Activated CD4-positive, alpha-beta T cell treated with anti-CD3 and anti-CD28 coated beads, Interleukin-2, amount 10 ng/mL, durations not matched to agents 24 days and 14 days (primary cell): Measurements from ENCODE around the gene ADAM12. TPM values are rescaled to one million over a fixed set of nuclear protein-coding genes. Genes with fewer than 3 reads are reported as not detected.
"Not testable (repeated sequence)": the region's sequence is repeated elsewhere in the genome, so short reads cannot be mapped to it uniquely, and the experiment has no call there.

ENCODE experiments used
- DNase-seq: peaks from one replicate; pipeline ENCODE4 v3.0.0; 2022
- H3K27ac Mint-ChIP-seq: one replicate; pipeline ENCODE4 v1.8.0; 2022; ENCODE audit warnings: mild to moderate bottlenecking, mixed read lengths
- H3K27me3 Mint-ChIP-seq: one replicate; pipeline ENCODE4 v1.8.0; 2022; ENCODE audit warnings: mixed read lengths
- H3K36me3 Mint-ChIP-seq: one replicate; pipeline ENCODE4 v1.8.0; 2022; ENCODE audit warnings: low read depth, mild to moderate bottlenecking, mixed read lengths
- H3K4me1 Mint-ChIP-seq: one replicate; pipeline ENCODE4 v1.8.0; 2021; ENCODE audit warnings: mixed read lengths
- H3K4me3 Mint-ChIP-seq: one replicate; pipeline ENCODE4 v1.8.0; 2022; ENCODE audit warnings: mild to moderate bottlenecking, moderate library complexity, mixed read lengths
- H3K9me3 Mint-ChIP-seq: one replicate; pipeline ENCODE4 v1.8.0; 2021; ENCODE audit warnings: mixed read lengths
- intact Hi-C: fragments of 100-400 bp; cut with micrococcal nuclease; formaldehyde crosslinking; loops from one replicate; pipeline ENCODE4 v1.15.1; 2023
- total RNA-seq: library from RNA; stranded (reverse); gene quantifications from 2 replicates; pipeline ENCODE4 v1.2.3, GENCODE V29; 2022

The ADAM12 gene
- total RNA-seq, 1 donor from 2014 or later = not detected

- Mint-ChIP-seq H3K27me3 (no peaks in the 10 kb centered on the region), H3K27ac (no peak overlapping the region), H3K36me3 (no peaks in the 10 kb centered on the region), H3K4me1 (no peaks in the 10 kb centered on the region), H3K4me3 (no peak overlapping the region), H3K9me3 (no peaks in the 10 kb centered on the region)
- intact Hi-C loops = no loop called here
- no peak for DNase-seq
Observed at GRCh38 chr10:126263006-126263676, 125.1 kb downstream of the ADAM12 start.

- H3K36me3 Mint-ChIP-seq = no peaks in the 10 kb centered on the region
- DNase-seq = no peak
- no peak overlapping the region for H3K27ac Mint-ChIP-seq
- no peaks in the 10 kb centered on the region for H3K27me3 Mint-ChIP-seq
- no peaks in the 10 kb centered on the region for H3K4me1 Mint-ChIP-seq
- H3K4me3 Mint-ChIP-seq = no peak overlapping the region
- intact Hi-C loops = no loop called here
- no peaks in the 10 kb centered on the region for H3K9me3 Mint-ChIP-seq
Observed at GRCh38 chr10:126262233-126262838, 125.9 kb downstream of the ADAM12 start.

GRCh38 chr10:126259760-126260479 lies 128.4 kb downstream of the ADAM12 start:
- no peak for DNase-seq
- no peaks in the 10 kb centered on the region for H3K36me3 Mint-ChIP-seq
- H3K27ac Mint-ChIP-seq = no peak overlapping the region
- H3K27me3 Mint-ChIP-seq = no peaks in the 10 kb centered on the region
- intact Hi-C loops = no loop called here
- H3K4me1 Mint-ChIP-seq = no peaks in the 10 kb centered on the region
- no peaks in the 10 kb centered on the region for H3K9me3 Mint-ChIP-seq
- H3K4me3 Mint-ChIP-seq = no peak overlapping the region

- no peak overlapping the region for H3K27ac Mint-ChIP-seq
- no peaks in the 10 kb centered on the region for H3K36me3 Mint-ChIP-seq
- H3K4me1 Mint-ChIP-seq = no peaks in the 10 kb centered on the region
- peaks cover 7% of the 10 kb centered on the region for H3K9me3 Mint-ChIP-seq
- no peak for DNase-seq
- H3K27me3 Mint-ChIP-seq = no peaks in the 10 kb centered on the region
- intact Hi-C loops = no loop called here
- H3K4me3 Mint-ChIP-seq = no peak overlapping the region
Observed at GRCh38 chr10:126256864-126257263, 131.4 kb downstream of the ADAM12 start.

- Mint-ChIP-seq H3K27ac (no peak overlapping the region), H3K4me3 (no peak overlapping the region)
Observed at GRCh38 chr10:126255313-126255712, 133.0 kb downstream of the ADAM12 start.

GRCh38 chr10:126253611-126253998 lies 134.7 kb downstream of the ADAM12 start:
- no peaks in the 10 kb centered on the region for H3K27me3 Mint-ChIP-seq
- H3K4me3 Mint-ChIP-seq = no peak overlapping the region
- H3K27ac Mint-ChIP-seq = no peak overlapping the region
- no peak for DNase-seq
- peaks cover 14% of the 10 kb centered on the region for H3K9me3 Mint-ChIP-seq
- H3K36me3 Mint-ChIP-seq = peaks cover 2% of the 10 kb centered on the region
- intact Hi-C loops = no loop called here
- no peaks in the 10 kb centered on the region for H3K4me1 Mint-ChIP-seq

More at GRCh38 chr10:126255313-126255712, 133.0 kb downstream of the ADAM12 start:
- H3K4me1 Mint-ChIP-seq = no peaks in the 10 kb centered on the region
- intact Hi-C loops = no loop called here
- DNase-seq = no peak
- no peaks in the 10 kb centered on the region for H3K27me3 Mint-ChIP-seq
- peaks cover 14% of the 10 kb centered on the region for H3K9me3 Mint-ChIP-seq
- peaks cover 2% of the 10 kb centered on the region for H3K36me3 Mint-ChIP-seq

- peaks cover 14% of the 10 kb centered on the region for H3K9me3 Mint-ChIP-seq
- no peaks in the 10 kb centered on the region for H3K4me1 Mint-ChIP-seq
- H3K4me3 Mint-ChIP-seq = no peak overlapping the region
- H3K27me3 Mint-ChIP-seq = no peaks in the 10 kb centered on the region
- peaks cover 2% of the 10 kb centered on the region for H3K36me3 Mint-ChIP-seq
- intact Hi-C loops = no loop called here
- no peak for DNase-seq
- H3K27ac Mint-ChIP-seq = no peak overlapping the region
Observed at GRCh38 chr10:126252884-126253610, 135.2 kb downstream of the ADAM12 start.

GRCh38 chr10:126251778-126252407 lies 136.4 kb downstream of the ADAM12 start:
- Mint-ChIP-seq H3K27me3 (no peaks in the 10 kb centered on the region), H3K36me3 (peaks cover 2% of the 10 kb centered on the region)

GRCh38 chr10:126250527-126251310 lies 137.6 kb downstream of the ADAM12 start:
- Mint-ChIP-seq H3K4me3 (no peak overlapping the region), H3K27ac (no peak overlapping the region), H3K27me3 (no peaks in the 10 kb centered on the region), H3K4me1 (no peaks in the 10 kb centered on the region), H3K9me3 (peaks cover 14% of the 10 kb centered on the region), H3K36me3 (peaks cover 2% of the 10 kb centered on the region)
- intact Hi-C loops = no loop called here
- DNase-seq = no peak

More at GRCh38 chr10:126251778-126252407, 136.4 kb downstream of the ADAM12 start:
- Mint-ChIP-seq H3K4me3 (no peak overlapping the region), H3K9me3 (peaks cover 14% of the 10 kb centered on the region), H3K4me1 (no peaks in the 10 kb centered on the region), H3K27ac (no peak overlapping the region)
- intact Hi-C loops = no loop called here
- DNase-seq = no peak

- no peaks in the 10 kb centered on the region for H3K27me3 Mint-ChIP-seq
- peaks cover 2% of the 10 kb centered on the region for H3K36me3 Mint-ChIP-seq
- H3K4me1 Mint-ChIP-seq = no peaks in the 10 kb centered on the region
- H3K27ac Mint-ChIP-seq = no peak overlapping the region
- H3K4me3 Mint-ChIP-seq = no peak overlapping the region
- no peak for DNase-seq
- intact Hi-C loops = no loop called here
- peaks cover 14% of the 10 kb centered on the region for H3K9me3 Mint-ChIP-seq
Observed at GRCh38 chr10:126250045-126250444, 138.2 kb downstream of the ADAM12 start.

- Mint-ChIP-seq H3K4me1 (no peaks in the 10 kb centered on the region), H3K27me3 (no peaks in the 10 kb centered on the region), H3K9me3 (peaks cover 12% of the 10 kb centered on the region), H3K27ac (no peak overlapping the region), H3K4me3 (no peak overlapping the region), H3K36me3 (peaks cover 2% of the 10 kb centered on the region)
- intact Hi-C loops = no loop called here
- no peak for DNase-seq
Observed at GRCh38 chr10:126247446-126247975, 140.8 kb downstream of the ADAM12 start.

GRCh38 chr10:126246396-126246795 lies 141.9 kb downstream of the ADAM12 start:
- intact Hi-C loops, H3K27me3 Mint-ChIP-seq, DNase-seq: not testable (repeated sequence)

GRCh38 chr10:126245501-126245900 lies 142.8 kb downstream of the ADAM12 start:
- Mint-ChIP-seq H3K9me3 (no peaks in the 10 kb centered on the region), H3K4me3 (no peak overlapping the region), H3K36me3 (no peaks in the 10 kb centered on the region), H3K4me1 (no peaks in the 10 kb centered on the region), H3K27ac (no peak overlapping the region), H3K27me3 (no peaks in the 10 kb centered on the region)
- intact Hi-C loops = no loop called here
- DNase-seq = no peak

More at GRCh38 chr10:126246396-126246795, 141.9 kb downstream of the ADAM12 start:
- not testable (repeated sequence) for H3K27ac Mint-ChIP-seq, H3K4me1 Mint-ChIP-seq, H3K4me3 Mint-ChIP-seq, H3K9me3 Mint-ChIP-seq, H3K36me3 Mint-ChIP-seq
